ELR (cell line): Measurements from ENCODE around the gene NRP1.

Source experiments
- DNase-seq: peaks from one replicate; pipeline ENCODE4 v3.0.0-alpha.2; 2015; ENCODE audit warnings: low read depth

The NRP1 gene

GRCh38 chr10:33260403-33261149, 73.9 kb downstream of the NRP1 start:
- peak; percentile 41 for DNase-seq

GRCh38 chr10:33258967-33259366, 75.5 kb downstream of the NRP1 start:
- DNase-seq = peak; percentile 80

- no peak for DNase-seq
Observed at GRCh38 chr10:33257439-33258080, 76.9 kb downstream of the NRP1 start.

- DNase-seq = no peak
Observed at GRCh38 chr10:33256458-33256857, 78.0 kb downstream of the NRP1 start.

- DNase-seq = no peak
Observed at GRCh38 chr10:33254556-33255160, 79.8 kb downstream of the NRP1 start.

GRCh38 chr10:33253411-33253810, 81.1 kb downstream of the NRP1 start:
- DNase-seq = no peak

- DNase-seq = peak; percentile 89
Observed at GRCh38 chr10:33252794-33253203, 81.7 kb downstream of the NRP1 start.

- no peak for DNase-seq
Observed at GRCh38 chr10:33252324-33252723, 82.1 kb downstream of the NRP1 start.

- DNase-seq = peak; percentile 46
Observed at GRCh38 chr10:33249659-33250345, 84.7 kb downstream of the NRP1 start.

GRCh38 chr10:33249137-33249536, 85.3 kb downstream of the NRP1 start:
- no peak for DNase-seq

- peak; percentile 97 for DNase-seq
Observed at GRCh38 chr10:33248638-33249037, 85.8 kb downstream of the NRP1 start.

- no peak for DNase-seq
Observed at GRCh38 chr10:33247221-33247922, 87.1 kb downstream of the NRP1 start.

GRCh38 chr10:33245343-33245742, 89.1 kb downstream of the NRP1 start:
- no peak for DNase-seq

- DNase-seq = no peak
Observed at GRCh38 chr10:33244354-33244967, 90.0 kb downstream of the NRP1 start.

- DNase-seq = no peak
Observed at GRCh38 chr10:33243703-33244102, 90.8 kb downstream of the NRP1 start.

GRCh38 chr10:33242931-33243330, 91.5 kb downstream of the NRP1 start:
- DNase-seq = no peak

- DNase-seq = no peak
Observed at GRCh38 chr10:33241351-33241750, 93.1 kb downstream of the NRP1 start.

- DNase-seq = no peak
Observed at GRCh38 chr10:33240931-33241330, 93.5 kb downstream of the NRP1 start.

- DNase-seq = no peak
Observed at GRCh38 chr10:33240258-33240657, 94.2 kb downstream of the NRP1 start.

GRCh38 chr10:33239257-33239656, 95.2 kb downstream of the NRP1 start:
- no peak for DNase-seq

- peak; percentile 95 for DNase-seq
Observed at GRCh38 chr10:33238643-33239042, 95.8 kb downstream of the NRP1 start.
